Measurements from ENCODE around the gene RAP2A.

RAP2A gene

GRCh38 chr13:97385854-97386253 lies 48.1 kb upstream of the RAP2A start:
- TF ChIP-seq EZH2phosphoT487 (conservative IDR thresholded peaks at IDR 0.05; ENCODE audit: low read length) (no peak), CTCF (IDR thresholded peaks at IDR 0.05; ENCODE audit: insufficient read depth, low read length, poor library complexity, severe bottlenecking) (no peak)
- Histone ChIP-seq H3K4me2 (ENCODE audit: low read depth, low read length, poor library complexity, severe bottlenecking) (no peak overlapping the region), H4K20me1 (ENCODE audit: low read depth, low read length) (no peaks in the 10 kb centered on the region), H3K79me2 (ENCODE audit: insufficient read depth, low read length) (no peaks in the 10 kb centered on the region), H3K27me3 (ENCODE audit: low read length) (no peaks in the 10 kb centered on the region), H2AFZ (ENCODE audit: low read depth, low read length, severe bottlenecking) (no peak overlapping the region), H3K36me3 (ENCODE audit: low read length) (no peaks in the 10 kb centered on the region), H3K9me2 (replicated peaks; ENCODE audit: insufficient read depth, low read length) (no peaks in the 10 kb centered on the region), H3K9ac (ENCODE audit: low read length) (no peak overlapping the region), H3F3A (ENCODE audit: insufficient read depth) (no peaks in the 10 kb centered on the region), H3K27ac (ENCODE audit: low read depth, low read length) (no peak overlapping the region), H3K4me3 (ENCODE audit: insufficient read depth, low read length, poor library complexity, severe bottlenecking) (no peak overlapping the region), H3K9me3 (ENCODE audit: insufficient read depth, low read length) (no peaks in the 10 kb centered on the region)

DNA sequence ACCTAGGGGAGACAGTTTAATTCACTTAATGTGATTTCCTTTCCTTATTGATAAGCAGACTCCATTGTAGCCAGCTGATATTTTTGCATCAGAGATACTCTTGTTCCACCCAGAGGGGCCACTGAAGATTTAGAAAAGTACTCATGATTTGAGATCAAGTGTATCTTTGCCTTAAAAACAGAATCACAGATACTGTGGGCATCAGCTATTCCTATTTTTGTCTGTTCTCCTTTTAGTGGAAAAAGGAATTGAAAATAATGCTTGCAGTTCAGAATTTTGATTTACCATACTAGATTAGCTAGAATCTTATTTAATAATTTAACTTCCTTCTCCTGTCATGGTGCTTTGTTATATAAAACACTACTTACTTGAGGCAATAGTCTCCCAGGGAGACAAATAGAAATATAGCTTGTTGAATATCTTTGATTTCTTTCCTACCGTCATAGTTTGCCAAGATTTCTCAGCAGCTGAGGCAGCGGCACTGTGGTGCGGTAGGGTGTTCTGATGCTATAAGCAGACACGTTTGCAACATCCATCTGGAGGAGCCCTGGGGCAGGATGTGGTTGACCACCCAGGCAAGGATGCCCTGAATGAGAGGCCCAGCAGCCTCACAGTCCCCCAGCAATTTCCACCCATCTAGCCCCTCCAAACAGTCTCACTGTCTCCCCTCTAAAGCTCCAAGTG lies 47.0 kb upstream of the RAP2A start:
- Histone ChIP-seq H3K4me2 (ENCODE audit: low read depth, low read length, poor library complexity, severe bottlenecking) (no peak overlapping the region), H2AFZ (ENCODE audit: low read depth, low read length, severe bottlenecking) (no peak overlapping the region), H3K27me3 (ENCODE audit: low read length) (no peaks in the 10 kb centered on the region), H3K9ac (ENCODE audit: low read length) (no peak overlapping the region), H3K79me2 (ENCODE audit: insufficient read depth, low read length) (no peaks in the 10 kb centered on the region), H3K9me3 (ENCODE audit: insufficient read depth, low read length) (no peaks in the 10 kb centered on the region), H3F3A (ENCODE audit: insufficient read depth) (no peaks in the 10 kb centered on the region), H4K20me1 (ENCODE audit: low read depth, low read length) (no peaks in the 10 kb centered on the region), H3K27ac (ENCODE audit: low read depth, low read length) (no peak overlapping the region), H3K4me3 (ENCODE audit: insufficient read depth, low read length, poor library complexity, severe bottlenecking) (no peak overlapping the region), H3K9me2 (replicated peaks; ENCODE audit: insufficient read depth, low read length) (no peaks in the 10 kb centered on the region), H3K36me3 (ENCODE audit: low read length) (no peaks in the 10 kb centered on the region)
- TF ChIP-seq EZH2phosphoT487 (conservative IDR thresholded peaks at IDR 0.05; ENCODE audit: low read length) (no peak), CTCF (IDR thresholded peaks at IDR 0.05; ENCODE audit: insufficient read depth, low read length, poor library complexity, severe bottlenecking) (no peak)

DNA sequence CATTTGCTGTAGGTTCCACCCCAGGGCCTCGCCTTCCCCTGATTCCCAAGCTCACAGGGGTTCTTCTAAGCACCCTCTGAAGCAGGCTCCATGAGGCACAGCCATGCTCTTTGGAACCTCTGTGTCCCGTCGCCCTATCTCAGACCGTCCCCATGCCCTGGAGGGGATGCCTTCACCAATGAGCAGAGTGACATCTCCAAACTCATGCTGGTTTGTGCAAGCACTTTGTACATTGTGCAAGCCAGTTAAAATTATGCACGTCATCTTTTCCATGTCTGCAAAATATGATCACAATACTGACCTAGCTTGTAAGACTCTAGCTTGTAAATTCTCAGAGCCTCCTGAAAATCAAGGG lies 46.5 kb upstream of the RAP2A start:
- Histone ChIP-seq H3K36me3 (ENCODE audit: low read length) (no peaks in the 10 kb centered on the region), H3K27ac (ENCODE audit: low read depth, low read length) (no peak overlapping the region), H3K4me2 (ENCODE audit: low read depth, low read length, poor library complexity, severe bottlenecking) (no peak overlapping the region), H3K27me3 (ENCODE audit: low read length) (no peaks in the 10 kb centered on the region), H3K9ac (ENCODE audit: low read length) (no peak overlapping the region), H3F3A (ENCODE audit: insufficient read depth) (no peaks in the 10 kb centered on the region), H4K20me1 (ENCODE audit: low read depth, low read length) (no peaks in the 10 kb centered on the region), H3K4me3 (ENCODE audit: insufficient read depth, low read length, poor library complexity, severe bottlenecking) (no peak overlapping the region), H3K9me3 (ENCODE audit: insufficient read depth, low read length) (no peaks in the 10 kb centered on the region), H2AFZ (ENCODE audit: low read depth, low read length, severe bottlenecking) (no peak overlapping the region), H3K9me2 (replicated peaks; ENCODE audit: insufficient read depth, low read length) (no peaks in the 10 kb centered on the region), H3K79me2 (ENCODE audit: insufficient read depth, low read length) (no peaks in the 10 kb centered on the region)
- TF ChIP-seq CTCF (IDR thresholded peaks at IDR 0.05; ENCODE audit: insufficient read depth, low read length, poor library complexity, severe bottlenecking) (no peak), EZH2phosphoT487 (conservative IDR thresholded peaks at IDR 0.05; ENCODE audit: low read length) (no peak)

Data from SU-DHL-6 (cell line).